ENCODE data around the gene SLC44A3.

DNA sequence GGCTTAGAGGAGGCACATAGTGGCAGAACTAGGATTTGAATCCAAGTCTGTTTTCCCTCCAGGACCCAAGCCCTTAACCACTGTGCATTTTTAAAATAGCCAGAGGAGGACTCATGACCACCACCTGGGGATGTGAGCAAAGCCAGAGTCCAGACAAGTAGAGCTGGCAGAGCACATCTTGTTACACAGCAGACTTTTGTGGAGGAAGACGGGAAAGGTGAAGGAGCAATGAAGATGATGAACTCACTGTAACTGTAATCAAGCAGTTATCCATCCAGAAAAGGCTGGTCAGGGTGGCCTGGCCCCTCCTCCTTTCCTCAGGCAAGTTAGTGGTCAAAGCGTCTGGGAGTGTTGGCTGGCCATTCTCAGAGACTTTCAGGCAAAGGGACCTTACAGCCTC, 50.9 kb downstream of the SLC44A3 start:
- TF ChIP-seq, protein P1, sequence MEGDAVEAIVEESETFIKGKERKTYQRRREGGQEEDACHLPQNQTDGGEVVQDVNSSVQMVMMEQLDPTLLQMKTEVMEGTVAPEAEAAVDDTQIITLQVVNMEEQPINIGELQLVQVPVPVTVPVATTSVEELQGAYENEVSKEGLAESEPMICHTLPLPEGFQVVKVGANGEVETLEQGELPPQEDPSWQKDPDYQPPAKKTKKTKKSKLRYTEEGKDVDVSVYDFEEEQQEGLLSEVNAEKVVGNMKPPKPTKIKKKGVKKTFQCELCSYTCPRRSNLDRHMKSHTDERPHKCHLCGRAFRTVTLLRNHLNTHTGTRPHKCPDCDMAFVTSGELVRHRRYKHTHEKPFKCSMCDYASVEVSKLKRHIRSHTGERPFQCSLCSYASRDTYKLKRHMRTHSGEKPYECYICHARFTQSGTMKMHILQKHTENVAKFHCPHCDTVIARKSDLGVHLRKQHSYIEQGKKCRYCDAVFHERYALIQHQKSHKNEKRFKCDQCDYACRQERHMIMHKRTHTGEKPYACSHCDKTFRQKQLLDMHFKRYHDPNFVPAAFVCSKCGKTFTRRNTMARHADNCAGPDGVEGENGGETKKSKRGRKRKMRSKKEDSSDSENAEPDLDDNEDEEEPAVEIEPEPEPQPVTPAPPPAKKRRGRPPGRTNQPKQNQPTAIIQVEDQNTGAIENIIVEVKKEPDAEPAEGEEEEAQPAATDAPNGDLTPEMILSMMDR (IDR thresholded peaks at IDR 0.05) = no peak
- TF ChIP-seq POLR2A (IDR thresholded peaks at IDR 0.05) = no peak
